Measurements from ENCODE around the gene BRIX1.
A peak's percentile ranks its signal among the peaks of the same experiment; 100 is the strongest.

The BRIX1 gene

GRCh38 chr5:34923694-34924461, 8.4 kb downstream of the BRIX1 start:
- DNase-seq = peak; percentile 85 to 90

DNA sequence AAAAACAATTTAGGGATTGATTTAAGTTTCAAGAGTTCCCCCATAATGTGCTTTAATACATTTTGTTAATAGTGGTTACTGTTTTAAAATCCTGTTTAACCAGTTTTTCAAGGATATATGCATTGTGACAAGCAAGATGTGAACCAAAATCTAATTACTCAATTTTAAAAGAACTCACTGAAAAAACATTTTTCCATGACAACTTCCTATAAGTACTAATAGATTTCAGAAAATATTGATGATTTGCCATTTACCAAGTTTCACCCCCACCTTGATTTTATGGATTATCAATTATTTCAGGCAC, 8.9 kb downstream of the BRIX1 start:
- TF ChIP-seq GATA1 (IDR thresholded peaks at IDR 0.05; ENCODE audit: low read depth, low read length) = no peak
- no peak for TF ChIP-seq POLR2A (IDR thresholded peaks at IDR 0.05; ENCODE audit: low read length)
- no peak for DNase-seq

More at GRCh38 chr5:34923694-34924461, 8.4 kb downstream of the BRIX1 start:
- TF ChIP-seq POLR2A (IDR thresholded peaks at IDR 0.05; ENCODE audit: low read length) = peak; percentile 29
- TF ChIP-seq GATA1 (IDR thresholded peaks at IDR 0.05; ENCODE audit: low read depth, low read length) = no peak

DNA sequence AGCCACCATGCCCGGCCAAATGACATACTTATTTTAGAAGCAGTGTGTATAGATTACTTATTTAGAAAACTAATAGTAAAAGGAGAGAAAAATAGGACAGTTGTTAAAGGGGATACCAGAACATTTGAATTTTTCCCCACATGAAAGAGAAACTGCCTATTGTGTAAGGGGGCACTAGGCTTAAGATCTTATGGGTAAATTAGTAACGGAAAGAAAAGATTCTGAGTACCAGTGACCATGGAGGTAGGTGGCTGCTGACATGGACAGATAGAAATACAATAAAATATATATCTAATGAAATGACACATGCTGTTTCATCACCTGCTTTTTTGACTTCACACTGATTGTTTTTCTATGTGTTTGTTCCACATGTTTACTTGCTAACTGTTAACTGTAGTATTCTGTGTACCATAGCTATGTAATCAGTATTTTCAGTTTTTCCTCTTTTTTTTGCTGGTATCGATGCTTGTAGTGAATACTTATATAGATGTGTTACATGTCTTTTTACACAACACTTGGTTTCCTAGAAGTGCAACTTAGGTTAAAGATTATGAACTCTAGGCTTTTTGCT, 10.9 kb downstream of the BRIX1 start:
- no peak for TF ChIP-seq GATA1 (IDR thresholded peaks at IDR 0.05; ENCODE audit: low read depth, low read length)
- no peak for TF ChIP-seq POLR2A (IDR thresholded peaks at IDR 0.05; ENCODE audit: low read length)
- no peak for DNase-seq

DNA sequence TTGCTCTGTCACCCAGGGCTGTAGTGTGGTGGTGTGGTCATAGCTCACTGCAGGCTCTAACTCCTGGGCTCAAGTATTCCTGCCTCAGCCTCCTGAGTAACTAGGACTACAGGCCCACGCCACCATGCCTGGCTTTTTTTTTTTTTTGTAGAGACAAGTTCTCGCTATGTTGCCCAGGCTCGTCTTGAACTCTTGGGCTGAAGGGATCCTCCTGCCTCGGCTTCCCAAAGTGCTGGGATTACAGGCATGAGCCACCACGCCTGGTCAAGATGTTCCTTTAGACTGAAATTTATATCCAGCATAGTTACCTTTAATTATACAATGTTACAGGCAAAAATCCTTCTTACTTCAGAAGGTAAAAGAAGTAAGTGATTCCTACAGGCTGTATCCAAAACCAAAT, 12.3 kb downstream of the BRIX1 start:
- TF ChIP-seq GATA1 (IDR thresholded peaks at IDR 0.05; ENCODE audit: low read depth, low read length) (no peak), POLR2A (IDR thresholded peaks at IDR 0.05; ENCODE audit: low read length) (no peak)
- DNase-seq = no peak

DNA sequence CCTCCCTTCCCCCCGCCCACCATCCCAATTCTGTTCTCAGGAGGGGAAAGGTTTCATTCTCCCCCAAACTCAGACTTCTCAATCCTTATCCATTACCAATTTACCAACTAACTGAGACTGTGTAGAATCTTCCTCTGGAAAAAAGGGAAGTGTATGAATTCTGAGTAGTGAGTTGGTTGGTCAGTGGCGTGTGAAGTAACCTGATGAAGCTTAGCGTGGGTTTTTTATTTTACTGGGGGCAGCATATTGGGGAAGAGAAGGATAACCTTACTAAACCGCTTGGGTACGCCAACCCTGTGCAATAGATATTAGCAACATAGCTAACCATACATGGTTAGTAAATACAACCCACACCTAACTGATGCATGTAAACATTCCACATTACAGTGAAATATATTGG, 12.8 kb downstream of the BRIX1 start:
- TF ChIP-seq GATA1 (IDR thresholded peaks at IDR 0.05; ENCODE audit: low read depth, low read length) (no peak), POLR2A (IDR thresholded peaks at IDR 0.05; ENCODE audit: low read length) (no peak)
- no peak for DNase-seq

GRCh38 chr5:34929134-34929719, 13.7 kb downstream of the BRIX1 start, which contains the start of gene DNAJC21:
DNAJC21 (plus strand) TSS chr5:34929559; CDS start chr5:34929820, 261 bp downstream.
- peak; percentile 97 to 98 for DNase-seq
- no peak for TF ChIP-seq POLR2A (IDR thresholded peaks at IDR 0.05; ENCODE audit: low read length)
- no peak for TF ChIP-seq GATA1 (IDR thresholded peaks at IDR 0.05; ENCODE audit: low read depth, low read length)

DNA sequence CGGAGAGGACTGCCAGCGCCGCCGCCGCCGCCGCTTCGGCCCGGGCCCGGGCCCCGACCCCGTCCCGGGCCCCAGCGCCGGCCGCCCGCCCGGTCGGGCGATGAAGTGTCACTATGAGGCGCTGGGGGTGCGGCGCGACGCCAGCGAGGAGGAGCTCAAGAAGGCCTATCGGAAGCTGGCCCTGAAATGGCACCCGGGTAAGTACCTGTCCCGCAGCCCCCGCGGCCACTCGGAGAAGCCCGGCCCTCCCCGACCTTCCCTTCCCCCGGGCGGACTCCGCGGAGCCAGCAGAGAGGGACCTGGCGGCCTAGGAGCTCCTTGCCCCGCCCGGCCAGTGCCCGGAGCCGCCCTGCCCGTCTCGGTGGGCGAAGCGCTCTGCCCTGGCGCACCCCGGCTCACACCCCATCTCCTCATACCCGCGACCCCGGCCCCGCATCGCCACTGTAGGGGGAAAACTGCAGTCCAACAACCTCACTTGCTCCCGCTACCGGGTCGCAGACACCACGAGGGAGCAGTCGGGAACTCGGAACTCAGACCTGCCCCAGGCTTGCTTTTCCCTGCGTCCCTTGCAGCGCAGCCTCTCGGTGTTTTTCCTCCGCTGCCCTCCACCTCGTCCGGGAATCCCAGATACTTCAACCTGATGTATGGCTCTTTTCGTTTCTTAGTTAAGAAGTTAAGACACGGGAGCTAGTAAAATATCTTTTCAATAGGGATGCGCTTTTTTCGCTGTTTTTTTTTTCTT, 14.4 kb downstream of the BRIX1 start:
- peak; percentile 87 to 91 for DNase-seq
- TF ChIP-seq GATA1 (IDR thresholded peaks at IDR 0.05; ENCODE audit: low read depth, low read length) (no peak), POLR2A (IDR thresholded peaks at IDR 0.05; ENCODE audit: low read length) (peak; percentile 28)

GRCh38 chr5:34930462-34930844, 14.9 kb downstream of the BRIX1 start:
- DNase-seq = peak; percentile 55 to 75
- TF ChIP-seq GATA1 (IDR thresholded peaks at IDR 0.05; ENCODE audit: low read depth, low read length) = no peak
- no peak for TF ChIP-seq POLR2A (IDR thresholded peaks at IDR 0.05; ENCODE audit: low read length)

GRCh38 chr5:34930870-34931269, 15.4 kb downstream of the BRIX1 start:
- no peak for DNase-seq
- no peak for TF ChIP-seq POLR2A (IDR thresholded peaks at IDR 0.05; ENCODE audit: low read length)
- no peak for TF ChIP-seq GATA1 (IDR thresholded peaks at IDR 0.05; ENCODE audit: low read depth, low read length)

DNA sequence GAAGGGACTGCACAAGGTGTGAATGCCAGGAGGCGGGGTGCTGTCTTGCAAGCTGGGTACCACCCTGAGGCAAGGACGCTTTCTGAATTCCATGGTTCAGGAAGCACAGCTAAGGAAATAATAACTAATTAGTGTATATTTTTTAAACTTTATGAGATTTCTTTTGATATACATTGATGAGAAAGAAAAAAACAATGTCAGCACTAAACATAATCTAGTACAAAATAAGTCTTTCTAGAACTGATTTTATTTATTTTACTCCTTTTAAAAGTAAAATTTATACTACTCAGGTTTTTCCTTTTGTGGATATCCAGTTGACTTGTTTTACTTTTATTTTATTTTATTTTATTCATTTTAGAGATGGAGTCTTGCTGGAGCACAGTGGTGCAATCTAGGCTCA, 17.4 kb downstream of the BRIX1 start:
- TF ChIP-seq POLR2A (IDR thresholded peaks at IDR 0.05; ENCODE audit: low read length) = no peak
- no peak for TF ChIP-seq GATA1 (IDR thresholded peaks at IDR 0.05; ENCODE audit: low read depth, low read length)
- no peak for DNase-seq

- no peak for DNase-seq
- TF ChIP-seq GATA1 (IDR thresholded peaks at IDR 0.05; ENCODE audit: low read depth, low read length) (no peak), POLR2A (IDR thresholded peaks at IDR 0.05; ENCODE audit: low read length) (no peak)
Measured at GRCh38 chr5:34941936-34942335, 26.4 kb downstream of the BRIX1 start.

GRCh38 chr5:34944044-34944443, 28.5 kb downstream of the BRIX1 start:
- DNase-seq = no peak
- TF ChIP-seq POLR2A (IDR thresholded peaks at IDR 0.05; ENCODE audit: low read length) = no peak
- no peak for TF ChIP-seq GATA1 (IDR thresholded peaks at IDR 0.05; ENCODE audit: low read depth, low read length)

DNA sequence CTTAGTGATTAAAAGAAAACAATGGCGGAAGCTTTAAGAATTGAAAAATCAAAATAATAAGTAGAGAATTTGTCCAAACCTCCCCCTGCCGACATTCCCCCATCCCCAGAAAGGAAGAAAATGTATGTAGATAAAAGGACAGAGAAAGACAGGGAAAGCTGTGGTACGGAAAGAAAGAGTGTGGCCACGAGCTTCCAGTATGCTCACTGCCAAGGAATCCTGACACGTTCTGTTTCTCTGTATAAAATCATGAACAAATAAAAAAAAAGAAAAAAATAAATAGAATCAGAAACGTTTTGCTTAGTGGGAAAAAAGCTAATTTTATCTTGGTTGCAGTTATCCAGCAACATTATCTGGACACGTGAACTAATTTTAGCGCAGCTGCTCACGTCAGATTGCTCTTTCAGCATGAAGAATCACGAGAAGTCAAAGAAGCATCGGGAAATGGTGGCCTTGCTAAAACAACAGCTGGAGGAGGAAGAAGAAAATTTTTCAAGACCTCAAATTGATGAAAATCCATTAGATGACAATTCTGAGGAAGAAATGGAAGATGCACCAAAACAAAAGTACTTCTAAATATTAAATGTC, 29.0 kb downstream of the BRIX1 start:
- TF ChIP-seq GATA1 (IDR thresholded peaks at IDR 0.05; ENCODE audit: low read depth, low read length) (no peak), POLR2A (IDR thresholded peaks at IDR 0.05; ENCODE audit: low read length) (no peak)
- DNase-seq = no peak

DNA sequence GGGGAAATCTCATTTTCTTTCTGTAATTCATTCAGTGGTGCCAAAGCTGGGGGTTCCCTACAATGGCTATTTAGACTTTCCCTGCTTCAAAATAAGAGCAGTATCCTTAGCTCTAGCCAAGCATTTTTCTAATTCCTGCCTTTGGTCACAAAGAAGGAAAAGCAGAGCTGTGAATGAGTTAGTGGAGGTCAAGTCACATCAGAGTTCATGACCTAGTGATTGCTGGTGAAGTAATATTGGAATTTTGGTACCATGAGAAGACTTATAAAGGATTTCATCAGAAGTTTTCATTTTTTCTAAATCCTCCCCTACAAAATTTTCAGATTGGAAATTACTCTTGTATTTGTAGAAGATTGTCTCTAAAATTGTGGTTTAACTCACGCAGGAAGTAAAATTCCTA, 41.8 kb downstream of the BRIX1 start:
- TF ChIP-seq GATA1 (IDR thresholded peaks at IDR 0.05; ENCODE audit: low read depth, low read length) (no peak), POLR2A (IDR thresholded peaks at IDR 0.05; ENCODE audit: low read length) (no peak)
- no peak for DNase-seq

Measured in erythroblast (primary cell).